HepG2 (cell line): ENCODE measurements around the gene S100A12.

Source experiments
- ETS1 ChIP-seq: sonication (generic); formaldehyde crosslinking; IDR thresholded peaks from 2 replicates; pipeline ENCODE4 v1.4.0; 2020; ENCODE audit warnings: missing genetic modification reagents
- SIN3B ChIP-seq: fragments of 150-350 bp; IDR thresholded peaks from 2 replicates; pipeline ENCODE4 v1.6.1; 2014; ENCODE audit warnings: low read length
- USF2 ChIP-seq, 2 experiments: sonication (generic) in 1 of 2; formaldehyde crosslinking in 1 of 2; IDR thresholded peaks; 2 replicates each; pipeline versions ENCODE4 v1.5.1 to v1.6.1; 2011 to 2020; ENCODE audit warnings: borderline replicate concordance in 1 of 2, low read depth in 1 of 2, low read length in 1 of 2, mild to moderate bottlenecking in 1 of 2, missing genetic modification reagents in 1 of 2, moderate library complexity in 1 of 2

GRCh38 chr1:153362187-153362775 is 13.1 kb downstream of the S100A12 start:
- no peak for TF ChIP-seq USF2 (IDR thresholded peaks at IDR 0.05; ENCODE audit: low read depth, low read length)
- no peak for TF ChIP-seq USF2 (CRISPR knock-in tag; IDR thresholded peaks at IDR 0.05; ENCODE audit: borderline replicate concordance)
- TF ChIP-seq ETS1 (CRISPR knock-in tag), result no peak
- no peak for TF ChIP-seq SIN3B
